ENCODE data around the gene FTSJ3. TPM values are rescaled to one million over a fixed set of nuclear protein-coding genes. Genes with fewer than 3 reads are reported as not detected.
"Not testable (repeated sequence)": the region's sequence is repeated elsewhere in the genome, so short reads cannot be mapped to it uniquely, and the experiment has no call there.

The FTSJ3 gene
- polyA plus RNA-seq (2013, experiment 1 of 2), result 28.3 TPM
- 24.2 TPM for polyA plus RNA-seq (2013, experiment 2 of 2)

- H3K4me3 ChIP-seq (ENCODE audit: extremely low read depth, insufficient read depth, low read length, poor library complexity, severe bottlenecking), result peak within 1 kb of the TSS; percentile 88
- no peaks in the 10 kb centered on the region for H3K4me1 ChIP-seq (ENCODE audit: control insufficient read depth, insufficient read depth, low read length, poor library complexity, severe bottlenecking)
- no peaks in the 10 kb centered on the region for H3K9me3 ChIP-seq (ENCODE audit: control insufficient read depth, low read length)
- H3K36me3 ChIP-seq (ENCODE audit: control insufficient read depth, insufficient read depth, low read length), result peaks cover 76% of the 10 kb centered on the region
- 0% methylated on average over 50 to 52 of the region's 58 CpGs for WGBS, 2 experiments (ENCODE audit: insufficient coverage in 2 of 2)
- peak within 1 kb of the TSS; percentile 97 for H3K27ac ChIP-seq (ENCODE audit: low read depth, low read length, severe bottlenecking)
Observed at GRCh38 chr17:63827002-63827800, at the start of gene FTSJ3, which contains the start of gene PSMC5. Gene FTSJ3 (minus strand): TSS chr17:63827663. CDS start chr17:63826902, 761 bp downstream. Gene PSMC5 (plus strand): TSS chr17:63827431. CDS start chr17:63827491, 60 bp downstream.

- 90 to 97% methylated on average over 3 to 4 of the region's 6 CpGs for WGBS, 2 experiments (ENCODE audit: insufficient coverage in 2 of 2)
- H3K4me3 ChIP-seq (ENCODE audit: extremely low read depth, insufficient read depth, low read length, poor library complexity, severe bottlenecking); H3K9me3 ChIP-seq (ENCODE audit: control insufficient read depth, low read length); H3K36me3 ChIP-seq (ENCODE audit: control insufficient read depth, insufficient read depth, low read length); H3K4me1 ChIP-seq (ENCODE audit: control insufficient read depth, insufficient read depth, low read length, poor library complexity, severe bottlenecking); H3K27ac ChIP-seq (ENCODE audit: low read depth, low read length, severe bottlenecking): not testable (repeated sequence)
Observed at GRCh38 chr17:63874693-63875092, 47.2 kb upstream of the FTSJ3 start.

GRCh38 chr17:63874061-63874626 lies 46.7 kb upstream of the FTSJ3 start:
- 73 to 87% methylated on average over 3 to 4 of the region's 8 CpGs for WGBS, 2 experiments (ENCODE audit: insufficient coverage in 2 of 2)
- H3K9me3 ChIP-seq (ENCODE audit: control insufficient read depth, low read length); H3K36me3 ChIP-seq (ENCODE audit: control insufficient read depth, insufficient read depth, low read length); H3K4me1 ChIP-seq (ENCODE audit: control insufficient read depth, insufficient read depth, low read length, poor library complexity, severe bottlenecking); H3K27ac ChIP-seq (ENCODE audit: low read depth, low read length, severe bottlenecking); H3K4me3 ChIP-seq (ENCODE audit: extremely low read depth, insufficient read depth, low read length, poor library complexity, severe bottlenecking): not testable (repeated sequence)

GRCh38 chr17:63873577-63873976 lies 46.1 kb upstream of the FTSJ3 start, which contains the start of gene CSH2:
Gene CSH2 (minus strand): TSS chr17:63873677. CDS start chr17:63873614, 63 bp downstream.
- not testable (repeated sequence) for H3K4me1 ChIP-seq (ENCODE audit: control insufficient read depth, insufficient read depth, low read length, poor library complexity, severe bottlenecking); H3K27ac ChIP-seq (ENCODE audit: low read depth, low read length, severe bottlenecking); H3K36me3 ChIP-seq (ENCODE audit: control insufficient read depth, insufficient read depth, low read length); H3K9me3 ChIP-seq (ENCODE audit: control insufficient read depth, low read length); H3K4me3 ChIP-seq (ENCODE audit: extremely low read depth, insufficient read depth, low read length, poor library complexity, severe bottlenecking)
- no CpG with 5 or more reads among the region's 7 CpGs for WGBS, 2 experiments (ENCODE audit: insufficient coverage in 2 of 2)

GRCh38 chr17:63871646-63872365 lies 44.3 kb upstream of the FTSJ3 start:
- not testable (repeated sequence) for H3K36me3 ChIP-seq (ENCODE audit: control insufficient read depth, insufficient read depth, low read length); H3K9me3 ChIP-seq (ENCODE audit: control insufficient read depth, low read length); H3K27ac ChIP-seq (ENCODE audit: low read depth, low read length, severe bottlenecking); H3K4me3 ChIP-seq (ENCODE audit: extremely low read depth, insufficient read depth, low read length, poor library complexity, severe bottlenecking); H3K4me1 ChIP-seq (ENCODE audit: control insufficient read depth, insufficient read depth, low read length, poor library complexity, severe bottlenecking)
- WGBS, 2 experiments (ENCODE audit: insufficient coverage in 2 of 2), result 88% methylated on average over 3 of the region's 15 CpGs; no CpG with 5 or more reads in 1 of the 2 experiments

- H3K9me3 ChIP-seq (ENCODE audit: control insufficient read depth, low read length); H3K27ac ChIP-seq (ENCODE audit: low read depth, low read length, severe bottlenecking); H3K4me1 ChIP-seq (ENCODE audit: control insufficient read depth, insufficient read depth, low read length, poor library complexity, severe bottlenecking); H3K36me3 ChIP-seq (ENCODE audit: control insufficient read depth, insufficient read depth, low read length); H3K4me3 ChIP-seq (ENCODE audit: extremely low read depth, insufficient read depth, low read length, poor library complexity, severe bottlenecking): not testable (repeated sequence)
- no CpG with 5 or more reads among the region's 4 CpGs for WGBS, 2 experiments (ENCODE audit: insufficient coverage in 2 of 2)
Observed at GRCh38 chr17:63870292-63870665, 42.8 kb upstream of the FTSJ3 start.

- peak overlapping the region; percentile 67 for H3K27ac ChIP-seq (ENCODE audit: low read depth, low read length, severe bottlenecking)
- not testable (repeated sequence) for H3K9me3 ChIP-seq (ENCODE audit: control insufficient read depth, low read length); H3K36me3 ChIP-seq (ENCODE audit: control insufficient read depth, insufficient read depth, low read length); H3K4me3 ChIP-seq (ENCODE audit: extremely low read depth, insufficient read depth, low read length, poor library complexity, severe bottlenecking); H3K4me1 ChIP-seq (ENCODE audit: control insufficient read depth, insufficient read depth, low read length, poor library complexity, severe bottlenecking)
- WGBS, 2 experiments (ENCODE audit: insufficient coverage in 2 of 2), result 78 to 100% methylated on average over 1 to 5 of the region's 9 CpGs
Observed at GRCh38 chr17:63869491-63870291, 42.2 kb upstream of the FTSJ3 start.

GRCh38 chr17:63866625-63867024 lies 39.2 kb upstream of the FTSJ3 start:
- not testable (repeated sequence) for H3K36me3 ChIP-seq (ENCODE audit: control insufficient read depth, insufficient read depth, low read length); H3K4me3 ChIP-seq (ENCODE audit: extremely low read depth, insufficient read depth, low read length, poor library complexity, severe bottlenecking); H3K9me3 ChIP-seq (ENCODE audit: control insufficient read depth, low read length); H3K27ac ChIP-seq (ENCODE audit: low read depth, low read length, severe bottlenecking); H3K4me1 ChIP-seq (ENCODE audit: control insufficient read depth, insufficient read depth, low read length, poor library complexity, severe bottlenecking)
- WGBS, 2 experiments (ENCODE audit: insufficient coverage in 2 of 2), result 63 to 71% methylated on average over 1 to 2 of the region's 7 CpGs

- H3K4me3 ChIP-seq (ENCODE audit: extremely low read depth, insufficient read depth, low read length, poor library complexity, severe bottlenecking), result no peak overlapping the region
- no peaks in the 10 kb centered on the region for H3K9me3 ChIP-seq (ENCODE audit: control insufficient read depth, low read length)
- no peaks in the 10 kb centered on the region for H3K36me3 ChIP-seq (ENCODE audit: control insufficient read depth, insufficient read depth, low read length)
- 80 to 94% methylated on average over 3 of the region's 3 CpGs for WGBS, 2 experiments (ENCODE audit: insufficient coverage in 2 of 2)
- H3K27ac ChIP-seq (ENCODE audit: low read depth, low read length, severe bottlenecking), result no peak overlapping the region
- no peaks in the 10 kb centered on the region for H3K4me1 ChIP-seq (ENCODE audit: control insufficient read depth, insufficient read depth, low read length, poor library complexity, severe bottlenecking)
Observed at GRCh38 chr17:63859257-63859656, 31.8 kb upstream of the FTSJ3 start.

- not testable (repeated sequence) for H3K4me3 ChIP-seq (ENCODE audit: extremely low read depth, insufficient read depth, low read length, poor library complexity, severe bottlenecking); H3K36me3 ChIP-seq (ENCODE audit: control insufficient read depth, insufficient read depth, low read length); H3K4me1 ChIP-seq (ENCODE audit: control insufficient read depth, insufficient read depth, low read length, poor library complexity, severe bottlenecking); H3K27ac ChIP-seq (ENCODE audit: low read depth, low read length, severe bottlenecking); H3K9me3 ChIP-seq (ENCODE audit: control insufficient read depth, low read length)
- WGBS, 2 experiments (ENCODE audit: insufficient coverage in 2 of 2), result 88 to 98% methylated on average over 6 to 7 of the region's 8 CpGs
Observed at GRCh38 chr17:63856425-63856824, 29.0 kb upstream of the FTSJ3 start.

Measured in mesodermal cell (in vitro differentiated cells).